Activated CD4-positive, alpha-beta T cell treated with anti-CD3 and anti-CD28 coated beads, Interleukin-2, amount 50 U/mL, for 4 hours (primary cell): ENCODE measurements around the gene SLC2A1.
"Not testable (repeated sequence)": the region's sequence is repeated elsewhere in the genome, so short reads cannot be mapped to it uniquely, and the experiment has no call there.

Experiments used
- DNase-seq, 2 experiments: peaks; one replicate each; pipeline ENCODE4 v3.0.0-alpha.2; 2020

The SLC2A1 gene

GRCh38 chr1:42927274-42927841, 31.3 kb downstream of the SLC2A1 start:
- no peak for DNase-seq

GRCh38 chr1:42926879-42927242, 31.8 kb downstream of the SLC2A1 start:
- no peak for DNase-seq

GRCh38 chr1:42926235-42926878, 32.3 kb downstream of the SLC2A1 start:
- DNase-seq = no peak

DNA sequence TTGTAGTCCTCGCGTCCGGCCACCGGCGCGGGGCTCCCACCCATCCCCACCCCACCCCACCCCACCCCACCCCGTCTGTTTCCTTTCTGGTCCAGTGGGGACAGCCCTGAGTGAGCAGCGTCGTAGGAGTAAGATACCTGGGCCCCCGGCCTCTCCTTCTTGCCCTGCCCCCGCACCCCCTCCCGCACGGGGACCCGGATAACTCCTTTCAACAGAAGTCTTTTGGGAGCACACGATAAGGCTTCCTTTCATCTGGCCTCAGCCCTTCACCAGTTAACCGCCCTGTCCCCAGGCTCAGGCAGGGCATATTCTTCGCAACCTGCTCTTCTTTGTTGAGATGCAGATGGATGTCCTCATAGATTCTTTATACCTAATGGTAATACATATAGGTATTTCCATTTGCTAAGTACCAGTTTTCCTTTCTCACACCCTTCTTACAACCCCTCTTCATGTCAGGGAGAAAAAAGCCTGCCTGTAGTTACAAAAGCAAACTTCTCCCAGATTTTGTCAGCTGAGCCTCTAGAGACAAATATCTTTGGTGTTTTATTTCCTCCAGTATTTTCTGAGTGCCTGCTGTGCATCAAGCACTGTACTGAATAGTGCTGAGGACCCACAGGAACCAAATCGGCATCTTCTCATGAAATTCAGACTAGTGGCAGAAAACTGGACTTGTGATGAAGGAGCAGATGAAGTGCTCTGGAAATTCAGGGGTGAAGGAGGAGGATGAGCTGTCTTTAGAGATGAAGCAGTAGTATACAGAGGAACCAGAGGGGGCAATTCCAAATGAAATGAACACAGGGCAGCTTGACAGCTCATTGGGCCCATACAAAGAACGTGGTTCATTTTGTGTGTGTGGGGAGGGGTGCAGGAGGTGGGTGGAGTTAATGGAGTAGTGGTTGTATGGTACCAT, 33.6 kb downstream of the SLC2A1 start:
- no peak for DNase-seq

DNA sequence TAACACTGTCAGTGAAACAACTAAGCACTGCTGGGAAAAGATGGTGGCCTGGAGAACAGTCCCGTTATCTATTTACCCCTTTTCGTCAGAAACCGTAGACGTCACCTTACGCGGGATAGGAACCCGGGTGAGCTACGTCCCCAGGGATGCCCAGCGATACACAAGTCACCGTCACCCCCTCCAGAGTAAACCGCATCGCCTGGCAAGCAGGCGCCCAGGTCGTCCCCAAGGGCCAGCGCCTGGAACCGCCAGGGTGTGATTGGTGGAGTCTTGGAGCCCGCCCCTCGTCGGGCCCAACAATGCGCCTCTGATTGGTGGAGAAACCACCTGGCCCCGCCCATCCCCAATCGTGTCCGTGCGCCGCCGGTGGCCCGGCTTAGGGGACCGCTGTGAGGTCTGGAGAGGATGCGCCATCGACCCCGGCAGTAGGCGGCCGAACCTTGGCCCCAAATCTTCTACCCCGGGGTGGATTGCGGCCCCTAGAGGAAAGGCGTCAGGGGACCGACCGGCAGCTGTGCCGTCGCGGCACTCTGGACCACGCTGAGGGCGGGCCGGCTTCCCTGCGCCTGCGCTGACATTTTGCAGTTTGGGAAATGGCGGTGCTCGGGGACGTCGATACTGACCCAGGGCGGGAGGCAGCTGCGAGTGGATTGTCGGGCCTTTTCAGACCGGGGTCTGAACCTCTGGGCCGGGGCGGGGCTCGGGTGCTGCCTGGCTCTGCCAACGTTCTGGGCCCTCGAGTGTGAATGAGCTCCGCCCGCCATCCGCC, 34.4 kb downstream of the SLC2A1 start:
- peak; percentile 86 to 88 for DNase-seq

- DNase-seq = no peak
Observed at GRCh38 chr1:42923367-42924081, 35.1 kb downstream of the SLC2A1 start.

DNA sequence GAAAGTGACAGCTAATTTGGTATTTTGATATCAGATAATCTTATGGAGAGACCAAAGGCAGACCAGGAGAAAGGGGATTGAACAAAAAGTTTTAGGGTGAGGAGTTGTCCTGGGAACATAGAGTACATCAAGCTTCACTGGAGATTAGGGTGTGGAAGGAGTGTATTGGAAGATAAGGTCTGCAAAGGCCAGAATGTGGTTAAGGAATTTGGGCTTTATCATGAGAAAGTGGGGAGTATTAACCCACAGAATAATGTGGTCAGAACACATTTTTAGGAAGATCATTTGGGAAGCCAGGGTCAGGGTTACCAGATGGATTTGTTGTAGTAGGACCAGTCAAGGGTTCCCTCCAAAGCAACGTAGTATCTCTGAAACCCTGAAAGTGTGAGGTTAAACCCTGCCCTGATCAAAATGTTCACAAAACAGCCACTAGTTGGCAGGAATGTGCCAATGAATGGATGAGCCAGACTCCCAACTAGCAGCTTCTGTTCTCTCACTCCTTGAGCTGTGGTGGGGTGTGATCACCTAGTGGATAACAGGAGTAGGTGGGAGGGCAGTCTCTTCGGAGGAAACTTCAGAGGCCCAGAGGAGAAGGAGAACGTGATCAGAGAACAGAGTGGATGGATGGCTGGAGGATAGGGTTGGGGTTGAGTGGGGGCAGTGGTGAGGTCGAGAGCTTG, 35.8 kb downstream of the SLC2A1 start:
- DNase-seq = peak; percentile 36 to 42

GRCh38 chr1:42921769-42922168, 36.9 kb downstream of the SLC2A1 start:
- DNase-seq = no peak

DNA sequence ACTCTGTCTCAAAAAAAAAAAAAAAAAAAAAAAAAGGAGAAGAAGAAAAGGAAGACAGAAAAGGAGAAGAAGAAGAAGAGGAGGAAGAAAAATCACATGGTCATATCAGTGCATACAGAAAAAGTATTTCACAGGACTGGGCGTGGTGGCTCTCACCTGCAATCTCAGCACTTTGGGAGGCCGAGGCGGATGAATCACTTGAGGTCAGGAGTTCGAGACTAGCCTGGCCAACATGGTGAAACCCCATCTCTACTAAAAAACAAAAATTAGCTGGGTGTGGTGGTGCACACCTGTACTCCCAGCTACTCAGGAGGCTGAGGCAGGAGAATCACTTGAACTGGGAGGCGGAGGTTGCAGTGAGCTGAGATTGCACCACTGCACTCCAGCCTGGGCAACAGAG, 39.0 kb downstream of the SLC2A1 start:
- DNase-seq = not testable (repeated sequence)

DNA sequence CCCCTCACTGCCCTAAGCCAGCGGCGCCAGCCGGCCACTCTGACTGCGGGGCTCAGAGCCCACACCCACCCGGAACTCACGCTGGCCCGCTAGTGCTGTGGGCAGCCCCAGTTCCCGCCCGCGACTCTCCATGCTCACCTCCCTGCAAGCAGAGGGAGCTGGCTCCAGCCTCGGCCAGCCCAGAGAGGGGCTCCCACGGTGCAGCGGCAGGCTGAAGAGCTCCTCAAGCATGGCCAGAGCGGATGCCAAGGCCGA, 41.5 kb downstream of the SLC2A1 start:
- DNase-seq = no peak

DNA sequence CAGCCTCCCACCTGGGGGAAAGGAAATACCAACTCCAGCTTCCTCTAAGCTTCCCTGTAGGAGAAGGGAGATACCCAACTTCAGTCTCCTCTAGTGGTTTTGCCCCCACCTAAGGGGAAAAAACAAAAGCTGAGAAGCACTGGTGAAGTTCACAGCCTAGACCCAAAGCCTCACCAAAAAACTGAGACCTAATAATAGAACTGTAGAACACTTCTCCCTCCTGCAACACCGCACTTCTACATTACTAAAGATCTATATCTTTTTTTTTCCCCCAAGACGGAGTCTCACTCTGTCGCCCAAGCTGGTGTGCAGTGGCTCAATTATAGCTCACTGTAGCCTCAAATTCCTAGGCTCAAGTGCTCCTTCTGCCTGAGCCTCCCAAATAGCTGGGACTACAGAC, 43.2 kb downstream of the SLC2A1 start:
- DNase-seq = no peak

GRCh38 chr1:42914092-42914627, 44.5 kb downstream of the SLC2A1 start:
- no peak for DNase-seq

GRCh38 chr1:42913426-42914091, 45.1 kb downstream of the SLC2A1 start:
- peak; percentile 47 to 49 for DNase-seq

DNA sequence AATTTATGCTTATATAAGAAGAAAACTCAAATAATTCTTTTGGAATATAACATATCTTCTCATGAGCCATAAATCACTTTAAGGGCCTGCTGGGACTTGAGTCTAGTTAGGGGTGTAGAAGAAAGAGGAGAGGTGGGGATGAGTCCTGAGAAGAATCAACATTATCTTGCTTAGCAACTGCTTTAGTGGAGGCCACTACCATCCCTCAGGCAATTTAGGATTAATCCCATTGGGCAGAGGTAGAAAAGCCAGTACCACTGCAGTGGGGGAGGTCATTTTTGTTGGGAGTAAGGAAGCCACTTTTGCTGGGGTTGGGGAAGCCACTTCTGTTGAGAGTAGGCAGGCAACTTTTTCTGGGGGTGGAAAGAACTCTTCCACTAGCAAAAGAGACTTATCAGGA, 47.7 kb downstream of the SLC2A1 start:
- DNase-seq = no peak

- DNase-seq = no peak
Observed at GRCh38 chr1:42908046-42908445, 50.6 kb downstream of the SLC2A1 start.

DNA sequence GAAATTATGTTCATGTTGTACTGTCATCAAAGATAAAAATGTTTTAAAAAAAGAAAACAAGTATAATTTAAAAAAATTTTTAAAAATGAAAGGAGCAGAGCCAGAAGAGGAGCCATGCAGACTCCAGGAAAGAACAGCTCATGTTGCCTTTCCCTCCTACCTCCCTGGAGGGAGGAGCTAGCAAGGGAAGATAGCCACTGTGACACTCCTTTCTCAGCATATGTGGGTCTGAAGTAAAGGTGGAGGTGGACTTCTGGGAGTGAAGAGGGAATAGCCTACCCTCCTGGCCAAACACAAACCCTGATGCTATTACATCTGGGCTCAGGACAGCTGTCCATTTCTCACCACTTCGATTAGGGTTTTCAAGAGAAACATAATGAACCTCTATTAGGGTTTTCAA, 54.2 kb downstream of the SLC2A1 start:
- no peak for DNase-seq

GRCh38 chr1:42899960-42900359, 58.7 kb downstream of the SLC2A1 start:
- DNase-seq = not testable (repeated sequence)

GRCh38 chr1:42891465-42892138, 67.1 kb downstream of the SLC2A1 start:
- DNase-seq = no peak

- DNase-seq = no peak
Observed at GRCh38 chr1:42889264-42889663, 69.4 kb downstream of the SLC2A1 start.

- no peak for DNase-seq
Observed at GRCh38 chr1:42888013-42888633, 70.5 kb downstream of the SLC2A1 start.
